Left ventricle myocardium superior (tissue), 1 donor: ENCODE data around the gene MGAT5. TPM values are rescaled to one million over a fixed set of nuclear protein-coding genes. Genes with fewer than 3 reads are reported as not detected.
A peak's percentile ranks its signal among the peaks of the same experiment; 100 is the strongest.
"Not testable (repeated sequence)": the region's sequence is repeated elsewhere in the genome, so short reads cannot be mapped to it uniquely, and the experiment has no call there.

Experiments
- ATAC-seq: fragments of 200-7000 bp; cut with Tn5 transposase; one replicate; pipeline ENCODE4 v1.9.1; 2020; ENCODE audit warnings: mild to moderate bottlenecking, moderate library complexity
- DNase-seq: peaks from one replicate; pipeline ENCODE4 v3.0.0-alpha.2; 2020
- intact Hi-C: fragments of 100-400 bp; cut with micrococcal nuclease; formaldehyde crosslinking; loops from one replicate; pipeline ENCODE4 v1.11.0; 2022
- total RNA-seq: library from RNA; stranded (reverse); fragmentation: NEBNext Ultra II Directional; extraction: Animal tissue kit (Norgen Biotek cat#: 25700); gene quantifications from one replicate; pipeline ENCODE4 v1.2.1, GENCODE V29; 2021
- donor health status: DM: no; HTN: yes; CAD: no; lungs with severe emphysema.

The MGAT5 gene
- total RNA-seq, 1 donor from 2014 or later = 98.1 TPM

GRCh38 chr2:134292514-134292913 is 38.6 kb downstream of the MGAT5 start:
- DNase-seq (no peak), ATAC-seq (no peak)
- intact Hi-C loops = no loop called here

DNA sequence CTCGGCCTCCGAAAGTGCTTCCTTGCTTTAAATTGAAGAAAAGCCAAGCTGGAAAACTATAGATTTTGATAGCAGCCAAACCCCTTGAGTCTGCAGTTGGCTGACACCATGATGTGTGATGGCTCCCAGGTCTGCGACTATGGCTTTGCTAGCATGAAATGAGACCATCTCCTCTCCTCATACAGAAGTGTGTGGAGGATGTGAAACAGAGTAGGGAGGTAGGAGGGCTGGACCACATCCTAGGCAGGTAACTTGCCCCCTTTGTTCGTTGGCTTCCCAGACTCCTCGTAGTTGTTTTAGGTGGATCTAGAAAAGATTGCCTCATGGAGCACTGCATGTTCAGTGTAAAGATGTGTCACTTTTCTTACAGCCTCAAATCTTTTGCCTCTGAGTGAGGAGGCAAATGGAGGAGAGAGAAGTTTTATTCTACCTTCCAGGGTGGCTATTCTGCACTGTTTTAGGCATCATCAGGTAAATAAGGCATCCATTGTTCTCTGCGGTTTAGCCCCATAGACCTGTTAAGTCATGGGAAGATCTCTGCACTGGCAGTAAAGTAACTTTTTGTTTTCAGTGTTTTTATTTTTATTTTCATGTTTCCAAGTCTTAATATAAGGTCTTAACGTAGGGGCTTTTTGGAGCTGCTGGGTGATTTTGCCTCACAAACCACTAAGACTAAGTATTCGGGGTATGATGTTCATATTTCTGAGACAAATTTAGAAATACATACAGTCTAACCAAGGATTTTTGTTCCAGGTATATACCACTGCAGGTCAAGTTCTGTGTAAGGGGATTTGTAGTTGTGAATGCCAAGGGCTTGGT is 40.1 kb downstream of the MGAT5 start:
- intact Hi-C loops = no loop called here
- DNase-seq (no peak), ATAC-seq (no peak)

- DNase-seq, intact Hi-C loops, ATAC-seq: not testable (repeated sequence)
Measured at GRCh38 chr2:134294598-134294997, 40.7 kb downstream of the MGAT5 start.

DNA sequence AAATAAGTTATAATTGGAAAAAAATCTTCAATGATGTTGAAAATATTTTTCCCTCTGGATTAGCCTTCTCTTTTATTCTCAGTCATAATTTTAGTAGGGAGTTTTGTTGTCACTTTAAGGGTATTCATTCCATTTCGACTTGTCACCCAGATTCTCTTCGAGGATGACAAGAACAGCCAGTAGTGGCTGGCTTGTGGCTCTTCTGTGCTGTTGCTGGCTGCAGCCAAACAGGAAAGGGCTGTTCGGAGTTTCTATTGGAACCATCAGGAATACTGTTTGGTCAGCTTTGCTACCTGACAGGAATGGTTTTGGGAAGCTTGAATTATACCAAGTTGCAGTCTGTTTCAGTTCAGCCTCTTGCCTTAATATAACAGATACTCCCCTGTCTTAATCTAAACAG is 41.6 kb downstream of the MGAT5 start:
- intact Hi-C loops = no loop called here
- ATAC-seq = peak; percentile 66

DNA sequence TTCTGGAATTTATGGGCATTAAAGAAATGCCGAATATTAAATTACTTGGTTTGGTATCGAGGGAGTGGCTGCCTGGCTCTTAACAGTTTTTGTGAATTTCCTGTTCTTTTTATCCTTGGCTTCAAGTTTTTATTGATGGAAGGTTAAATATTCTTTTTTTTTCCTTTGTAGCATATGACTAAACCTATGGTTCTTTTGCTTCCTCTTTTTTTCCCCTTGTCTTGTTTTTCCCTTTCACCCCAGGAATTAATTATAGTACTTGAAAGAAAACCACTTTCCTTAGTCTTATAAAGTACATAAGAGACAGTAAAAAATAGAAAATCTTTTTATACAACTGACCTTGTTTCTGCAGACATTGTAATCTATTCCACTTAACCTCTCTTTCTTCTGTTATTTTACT is 42.4 kb downstream of the MGAT5 start:
- DNase-seq (no peak), ATAC-seq (no peak)
- intact Hi-C loops = no loop called here

More for the DNA sequence above, 41.6 kb downstream of the MGAT5 start:
- no peak for DNase-seq

DNA sequence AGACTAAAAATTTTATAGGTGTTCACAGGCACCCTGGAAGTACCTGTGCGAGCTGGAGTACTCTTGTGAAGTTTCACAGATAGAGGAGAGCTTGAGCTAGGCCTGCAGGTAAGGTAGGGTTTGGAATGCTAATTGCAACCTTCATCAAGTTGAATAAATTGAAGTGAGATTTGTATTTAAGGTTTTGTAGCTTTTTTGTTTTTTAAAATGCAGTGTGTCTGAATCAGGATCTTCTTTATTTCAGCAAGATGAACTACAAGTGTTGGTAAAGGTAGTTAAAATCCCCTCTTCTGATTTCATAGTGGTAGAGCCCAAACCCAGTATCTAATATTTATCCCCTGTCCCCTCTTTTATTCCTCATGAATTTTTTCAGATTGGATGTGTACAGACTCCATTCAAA is 45.5 kb downstream of the MGAT5 start:
- intact Hi-C loops = no loop called here
- DNase-seq = no peak
- no peak for ATAC-seq

DNA sequence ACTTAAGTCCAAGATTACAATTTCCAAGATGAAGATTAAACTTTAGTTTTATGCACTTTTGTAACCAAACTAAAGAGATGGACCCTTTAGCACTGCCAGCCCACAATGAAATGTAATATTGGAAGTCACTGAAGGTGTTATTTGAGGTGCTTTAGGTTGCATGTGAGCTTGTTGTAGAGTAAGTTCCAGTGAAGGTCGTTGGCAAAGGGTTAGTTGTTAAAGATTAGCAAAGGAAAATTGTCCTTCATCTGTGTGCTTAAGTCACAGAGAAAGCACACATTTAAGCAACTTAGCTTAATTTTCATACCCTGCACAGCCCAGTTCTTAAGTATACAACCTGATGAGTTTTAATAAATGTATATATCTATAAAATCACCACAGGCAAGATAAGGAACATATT is 46.7 kb downstream of the MGAT5 start:
- DNase-seq = no peak
- intact Hi-C loops = loop anchor here (10.0 kb wide), 1 partner anchor 64 kb away; no protein-coding TSS in a partner anchor
- ATAC-seq = no peak

DNA sequence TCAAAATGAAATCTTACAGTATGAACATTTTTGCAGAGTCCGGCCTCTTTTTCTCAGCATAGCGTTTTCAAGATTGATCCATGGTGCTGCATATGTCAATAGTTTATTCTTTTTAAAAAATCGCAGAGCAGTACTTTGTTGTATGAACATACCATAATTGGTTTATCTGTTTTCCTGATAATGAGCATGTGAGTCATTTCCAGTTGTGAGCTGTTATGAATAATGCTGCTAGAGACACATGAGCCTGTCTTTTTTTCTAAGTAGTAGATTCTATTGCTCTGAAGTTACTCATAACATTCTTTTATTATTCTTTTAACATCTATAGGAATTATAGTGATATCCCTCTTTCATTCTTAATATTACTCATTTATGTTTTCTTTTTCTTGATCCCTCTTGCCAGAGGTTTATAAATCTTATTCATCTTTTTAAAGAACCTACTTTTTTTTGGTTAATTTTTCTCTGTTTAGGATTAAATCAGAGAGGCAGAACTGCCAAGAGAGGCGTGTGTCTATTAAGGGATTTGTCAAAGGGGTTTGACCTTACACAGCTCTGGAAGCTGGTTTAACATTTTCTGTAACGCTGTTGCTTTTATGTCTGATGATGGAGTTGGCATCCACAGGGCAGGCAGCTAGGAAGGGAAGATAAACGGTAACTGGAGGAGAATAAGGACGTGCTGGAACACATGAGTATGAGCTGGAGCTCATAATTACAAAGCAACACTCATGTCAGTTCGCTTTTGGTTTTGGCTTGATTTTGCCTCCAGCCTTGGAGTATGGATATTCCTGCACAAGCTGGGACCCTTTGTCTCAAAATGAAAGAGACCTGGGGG is 47.4 kb downstream of the MGAT5 start:
- DNase-seq = no peak
- peak; percentile 90 for ATAC-seq
- intact Hi-C loops = loop anchor here (10.0 kb wide), 1 partner anchor 63 kb away; no protein-coding TSS in a partner anchor

DNA sequence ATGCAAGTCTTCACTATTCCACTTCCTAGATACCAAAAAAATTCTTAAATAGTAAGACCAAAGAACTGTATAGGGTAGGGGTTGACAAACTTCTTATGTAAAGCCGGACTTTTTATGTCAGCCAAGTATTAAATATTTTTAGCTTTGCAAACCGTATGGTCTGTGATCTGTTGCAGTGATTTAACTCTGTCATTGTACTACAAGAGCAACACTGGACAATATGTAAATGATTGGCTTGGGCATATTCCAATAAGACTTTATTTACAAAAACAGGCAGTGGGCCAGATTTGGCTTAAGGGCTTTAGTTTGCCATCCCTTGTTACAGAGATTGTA is 48.0 kb downstream of the MGAT5 start:
- intact Hi-C loops = loop anchor here (10.0 kb wide), 1 partner anchor 63 kb away; no protein-coding TSS in a partner anchor
- DNase-seq = no peak
- peak; percentile 16 for ATAC-seq

DNA sequence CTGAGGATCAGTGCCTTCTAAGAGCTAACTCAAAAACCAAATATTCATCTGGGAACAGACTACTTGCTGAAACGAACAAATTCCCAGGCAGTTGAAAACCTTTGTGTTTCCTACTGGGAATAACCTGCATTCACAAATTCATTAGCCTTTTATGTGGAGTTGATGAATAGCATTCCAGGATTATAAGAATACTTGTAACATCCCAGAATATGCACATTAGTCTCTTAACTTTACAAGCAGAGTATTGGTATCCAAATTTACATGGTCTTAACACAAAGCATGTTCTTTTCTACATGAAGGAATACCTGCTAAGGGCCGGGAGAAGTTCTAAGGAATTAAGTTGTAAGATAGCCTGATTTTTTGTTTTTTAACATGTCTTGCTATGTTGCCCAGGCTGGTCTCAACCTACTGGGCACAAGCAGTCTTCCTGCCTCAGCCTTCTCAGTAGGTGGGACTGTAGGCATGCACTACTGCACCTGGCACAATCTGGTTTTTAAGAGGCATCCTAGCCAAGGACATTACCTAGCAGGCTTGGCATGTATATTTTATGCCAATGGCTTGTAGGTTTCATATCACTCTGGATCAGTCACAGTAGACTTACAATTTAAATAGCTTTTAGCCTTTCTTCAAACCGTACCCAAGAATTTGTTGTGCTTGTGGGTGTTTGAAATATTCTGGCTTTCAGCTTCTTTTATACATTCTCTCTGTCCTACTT is 50.7 kb downstream of the MGAT5 start:
- DNase-seq (no peak), ATAC-seq (no peak)
- intact Hi-C loops = loop anchor here (10.0 kb wide), 1 partner anchor 60 kb away; no protein-coding TSS in a partner anchor

DNA sequence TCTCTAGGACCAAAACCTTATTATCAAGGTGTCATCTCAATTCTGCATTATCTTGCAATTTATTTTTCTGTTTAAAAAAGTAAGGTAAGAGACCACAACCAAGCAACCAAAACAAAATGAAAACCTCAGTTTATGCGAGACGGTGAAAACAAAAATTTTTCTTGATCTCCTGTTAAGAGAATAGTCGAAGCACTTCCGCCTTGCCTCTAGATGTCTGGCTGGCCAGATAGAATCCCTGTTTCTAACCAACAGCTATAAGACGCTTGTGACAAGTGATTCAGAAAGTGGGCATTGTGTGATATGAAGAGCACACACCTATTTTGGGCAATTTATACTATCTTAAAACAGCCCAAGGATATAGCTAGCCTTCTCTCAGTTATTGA is 51.2 kb downstream of the MGAT5 start:
- DNase-seq (no peak), ATAC-seq (no peak)
- intact Hi-C loops = loop anchor here (10.0 kb wide), 1 partner anchor 60 kb away; no protein-coding TSS in a partner anchor

- intact Hi-C loops = loop anchor here (10.0 kb wide), 1 partner anchor 58 kb away; no protein-coding TSS in a partner anchor
- DNase-seq = no peak
- no peak for ATAC-seq
Measured at GRCh38 chr2:134306521-134306920, 52.6 kb downstream of the MGAT5 start.

DNA sequence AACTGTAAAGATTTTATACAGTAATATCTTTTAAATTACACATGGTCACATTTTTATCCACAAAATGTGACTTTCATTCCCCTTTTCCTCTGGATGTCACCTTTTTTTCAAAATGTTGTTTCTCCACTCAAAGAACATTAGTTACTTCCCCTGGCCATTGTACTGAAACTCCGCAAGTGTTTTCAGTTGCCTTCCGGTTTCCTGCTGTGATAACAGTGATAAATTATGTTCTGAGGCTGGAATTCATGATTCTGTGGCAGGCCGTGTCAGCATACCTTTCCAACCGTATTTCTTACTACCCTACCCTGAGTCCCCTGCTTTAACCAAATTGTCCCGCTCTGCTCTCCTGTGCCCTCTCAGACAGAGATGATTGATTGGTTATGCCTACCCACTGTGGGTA is 53.5 kb downstream of the MGAT5 start:
- ATAC-seq = no peak
- intact Hi-C loops = loop anchor here (10.0 kb wide), 1 partner anchor 57 kb away; no protein-coding TSS in a partner anchor
- no peak for DNase-seq

GRCh38 chr2:134308474-134309385 is 54.9 kb downstream of the MGAT5 start:
- no peak for ATAC-seq
- intact Hi-C loops = loop anchor here (10.0 kb wide), 1 partner anchor 56 kb away; no protein-coding TSS in a partner anchor

GRCh38 chr2:134310107-134311079 is 56.5 kb downstream of the MGAT5 start:
- intact Hi-C loops = no loop called here
- ATAC-seq = peak; percentile 17
- DNase-seq = peak; percentile 33

More at GRCh38 chr2:134308474-134309385, 54.9 kb downstream of the MGAT5 start:
- DNase-seq = no peak

- DNase-seq (peak; percentile 24), ATAC-seq (no peak)
- intact Hi-C loops = no loop called here
Measured at GRCh38 chr2:134312482-134312881, 58.6 kb downstream of the MGAT5 start.

- no peak for DNase-seq
- ATAC-seq = peak; percentile 21
- intact Hi-C loops = no loop called here
Measured at GRCh38 chr2:134314202-134314601, 60.3 kb downstream of the MGAT5 start.
